ENCODE data around the gene CTCFL.

- TF ChIP-seq CTCF (IDR thresholded peaks at IDR 0.05; ENCODE audit: low read depth, low read length, missing input control) (no peak), REST (IDR thresholded peaks at IDR 0.05) (no peak), ATF3 (IDR thresholded peaks at IDR 0.05) (no peak), EGR1 (IDR thresholded peaks at IDR 0.05; ENCODE audit: low read depth in 2 of 2) (no peak), JUND (IDR thresholded peaks at IDR 0.05) (no peak), TAF1 (conservative IDR thresholded peaks at IDR 0.05) (no peak), SP1 (IDR thresholded peaks at IDR 0.05) (no peak), RXRA (IDR thresholded peaks at IDR 0.05) (no peak), RAD21 (IDR thresholded peaks at IDR 0.05) (no peak), YY1 (IDR thresholded peaks at IDR 0.05) (no peak), MAX (IDR thresholded peaks at IDR 0.05) (no peak), GABPA (IDR thresholded peaks at IDR 0.05 in 1 of 2, conservative IDR thresholded peaks at IDR 0.05 in 1 of 2) (no peak), NR2F2 (IDR thresholded peaks at IDR 0.05) (no peak)
Measured at GRCh38 chr20:57522380-57523140, 2.4 kb downstream of the CTCFL start.

Measured in liver (tissue), 3 donors.